ENCODE data around the gene CARD11.

The CARD11 gene

GRCh38 chr7:2864204-2864985, 179.3 kb downstream of the CARD11 start:
- no peak for DNase-seq

- DNase-seq = peak; percentile 85 to 91
These were observed 180.1 kb downstream of the CARD11 start for GRCh38 chr7:2863461-2864066.

GRCh38 chr7:2862831-2863361, 180.8 kb downstream of the CARD11 start:
- DNase-seq = no peak

- DNase-seq = no peak
These were observed 182.2 kb downstream of the CARD11 start for GRCh38 chr7:2861509-2861908.

GRCh38 chr7:2860627-2861133, 183.0 kb downstream of the CARD11 start:
- no peak for DNase-seq

GRCh38 chr7:2859952-2860351, 183.7 kb downstream of the CARD11 start:
- DNase-seq = no peak

- no peak for DNase-seq
These were observed 185.0 kb downstream of the CARD11 start for GRCh38 chr7:2858621-2859020.

GRCh38 chr7:2856388-2857169, 187.1 kb downstream of the CARD11 start:
- no peak for DNase-seq

Measured in AML-193 (cell line).